H1 (cell line): Measurements from ENCODE around the gene NR2F1-AS1. TPM values are rescaled to one million over a fixed set of nuclear protein-coding genes. Genes with fewer than 3 reads are reported as not detected.

Source experiments
- CTCF ChIA-PET: fragments of 300-600 bp; sonication (Branson Sonifier 250); formaldehyde crosslinking; loops from one replicate; lab custom pipeline; 2021; ENCODE audit not compliant: partially characterized antibody; lab: Charles Lee
- POLR2A ChIA-PET: fragments of 300-600 bp; sonication (Branson Sonifier 250); formaldehyde crosslinking; loops from one replicate; lab custom pipeline; 2021; ENCODE audit warnings: inconsistent platforms; ENCODE audit not compliant: partially characterized antibody; lab: Charles Lee
- DNase-seq, 2 experiments: peaks; one replicate each; pipeline versions ENCODE4 v3.0.0 to v3.0.0-alpha.2; 2010 to 2022; ENCODE audit warnings: low spot score in 2 of 2, low read depth in 1 of 2, mixed read lengths in 1 of 2
- FAIRE-seq: peaks from 2 replicates; lab custom pipeline; 2011; peaks lifted over from hg19 to GRCh38; lab: Jason Lieb, UNC
- H2AFZ ChIP-seq: 2 replicates; pipeline ENCODE4 v1.8.1; 2012; ENCODE audit warnings: low read length, inconsistent platforms
- H2AK5ac ChIP-seq: 2 replicates; pipeline ENCODE4 v1.6.1; 2013; ENCODE audit warnings: low read depth, low read length
- H2BK120ac ChIP-seq: replicated peaks from 2 replicates; pipeline ENCODE3; 2013; ENCODE audit warnings: low read depth, low read length, inconsistent platforms
- H2BK12ac ChIP-seq: 2 replicates; pipeline ENCODE4 v1.6.1; 2013; ENCODE audit warnings: low read depth, low read length
- H2BK15ac ChIP-seq: 2 replicates; pipeline ENCODE4 v1.6.1; 2013; ENCODE audit warnings: low read length
- H2BK20ac ChIP-seq: 2 replicates; pipeline ENCODE4 v1.6.1; 2013; ENCODE audit warnings: low read length
- H2BK5ac ChIP-seq: 2 replicates; pipeline ENCODE4 v1.6.1; 2013; ENCODE audit warnings: low read depth, low read length
- H3K14ac ChIP-seq: 2 replicates; pipeline ENCODE4 v1.6.1; 2013; ENCODE audit warnings: inconsistent platforms; ENCODE audit not compliant: insufficient read length
- H3K18ac ChIP-seq: 2 replicates; pipeline ENCODE4 v1.6.1; 2013; ENCODE audit warnings: low read length; ENCODE audit errors: extremely low read depth
- H3K23ac ChIP-seq: 2 replicates; pipeline ENCODE4 v1.6.1; 2013; ENCODE audit warnings: inconsistent platforms; ENCODE audit not compliant: insufficient read length
- H3K23me2 ChIP-seq: 2 replicates; pipeline ENCODE4 v1.6.1; 2013; ENCODE audit warnings: low read depth, low read length
- H3K27ac ChIP-seq: 2 replicates; pipeline ENCODE4 v1.6.1; 2011; ENCODE audit warnings: low read depth, low read length, inconsistent platforms
- H3K27me3 ChIP-seq, 4 experiments: replicated peaks in 1 of 4; 1 replicate in 1 of 4; 2 replicates in 3 of 4; pipeline versions ENCODE4 v1.6.1 to v1.8.1; 2011 to 2013; ENCODE audit warnings: low read length in 3 of 4, mild to moderate bottlenecking in 3 of 4, inconsistent platforms in 2 of 4, mixed read lengths in 2 of 4, moderate library complexity in 1 of 4; ENCODE audit not compliant: control insufficient read depth in 3 of 4, insufficient read depth in 3 of 4; ENCODE audit errors: extremely low read depth in 1 of 4
- H3K36me3 ChIP-seq, 4 experiments: 2 replicates each; pipeline versions ENCODE4 v1.6.1 to v1.8.1; 2011 to 2013; ENCODE audit warnings: mild to moderate bottlenecking in 4 of 4, low read length in 3 of 4, moderate library complexity in 2 of 4, control low read depth in 1 of 4, inconsistent platforms in 1 of 4; ENCODE audit not compliant: insufficient read depth in 4 of 4, control insufficient read depth in 2 of 4
- H3K4ac ChIP-seq: replicated peaks from 2 replicates; pipeline ENCODE3; 2013; ENCODE audit warnings: low read length, low read depth, mixed read lengths, inconsistent platforms; ENCODE audit not compliant: insufficient read length
- H3K4me1 ChIP-seq, 4 experiments: replicated peaks in 1 of 4; 1 replicate in 1 of 4; 2 replicates in 3 of 4; pipeline versions ENCODE4 v1.6.1 to v1.8.1; 2011 to 2013; ENCODE audit warnings: low read length in 3 of 4, inconsistent platforms in 2 of 4, mixed read lengths in 1 of 4; ENCODE audit not compliant: insufficient read depth in 4 of 4, control insufficient read depth in 3 of 4
- H3K4me2 ChIP-seq, 2 experiments: 2 replicates each; pipeline versions ENCODE4 v1.6.1 to v1.8.1; 2011 to 2013; ENCODE audit warnings: low read depth in 2 of 2, low read length in 2 of 2, control low read depth in 1 of 2, inconsistent platforms in 1 of 2, mild to moderate bottlenecking in 1 of 2; ENCODE audit not compliant: insufficient read depth in 1 of 2
- H3K4me3 ChIP-seq, 4 experiments: fragments of 200-600, 300-600 bp in 1 of 4; sonication (generic), shearing (Covaris generic), sonication (Bioruptor Twin) in 1 of 4; 2 replicates each; pipeline versions ENCODE4 v1.5.1 to v1.8.1; 2011 to 2016; ENCODE audit warnings: low read length in 4 of 4, low read depth in 3 of 4, control low read depth in 2 of 4, inconsistent platforms in 2 of 4, mild to moderate bottlenecking in 2 of 4, mixed read lengths in 1 of 4, moderate library complexity in 1 of 4; ENCODE audit not compliant: insufficient read depth in 2 of 4; ENCODE audit errors: extremely low read depth in 1 of 4
- H3K56ac ChIP-seq: replicated peaks from 2 replicates; pipeline ENCODE3; 2013; ENCODE audit warnings: low read depth, mild to moderate bottlenecking, mixed read lengths, low read length, inconsistent platforms; ENCODE audit not compliant: insufficient read length
- H3K79me1 ChIP-seq: 2 replicates; pipeline ENCODE4 v1.6.1; 2013; ENCODE audit warnings: low read depth, low read length, control low read depth
- H3K79me2 ChIP-seq, 2 experiments: 2 replicates each; pipeline versions ENCODE4 v1.6.1 to v1.8.1; 2012 to 2013; ENCODE audit warnings: low read length in 2 of 2, mild to moderate bottlenecking in 2 of 2, inconsistent platforms in 1 of 2; ENCODE audit not compliant: insufficient read depth in 2 of 2, control insufficient read depth in 1 of 2
- H3K9ac ChIP-seq, 4 experiments: replicated peaks in 1 of 4; 1 replicate in 1 of 4; 2 replicates in 3 of 4; pipeline versions ENCODE4 v1.6.1 to v1.8.1; 2011 to 2013; ENCODE audit warnings: low read depth in 3 of 4, low read length in 3 of 4, control low read depth in 2 of 4, mild to moderate bottlenecking in 2 of 4, moderate library complexity in 2 of 4, inconsistent platforms in 1 of 4; ENCODE audit errors: extremely low read depth in 1 of 4
- H3K9me3 ChIP-seq, 2 experiments: 2 replicates each; pipeline versions ENCODE4 v1.6.1 to v1.8.1; 2012 to 2013; ENCODE audit warnings: mild to moderate bottlenecking in 2 of 2, moderate library complexity in 2 of 2, control low read depth in 1 of 2, inconsistent platforms in 1 of 2, low read depth in 1 of 2, low read length in 1 of 2, mixed read lengths in 1 of 2; ENCODE audit not compliant: insufficient read depth in 2 of 2
- H4K20me1 ChIP-seq, 2 experiments: replicated peaks in 1 of 2; 2 replicates each; pipeline versions ENCODE3 to v1.8.1; 2011 to 2013; ENCODE audit warnings: inconsistent platforms in 2 of 2, low read length in 2 of 2, mild to moderate bottlenecking in 1 of 2; ENCODE audit not compliant: insufficient read depth in 2 of 2, control insufficient read depth in 1 of 2
- H4K5ac ChIP-seq: 2 replicates; pipeline ENCODE4 v1.6.1; 2013; ENCODE audit warnings: low read length, low read depth, mixed read lengths, inconsistent platforms; ENCODE audit not compliant: insufficient read length
- H4K8ac ChIP-seq: 2 replicates; pipeline ENCODE4 v1.8.0; 2013; ENCODE audit warnings: mild to moderate bottlenecking, moderate library complexity, low read length, inconsistent platforms; ENCODE audit not compliant: insufficient read depth; ENCODE audit errors: extremely low read depth
- H4K91ac ChIP-seq: replicated peaks from 2 replicates; pipeline ENCODE3; 2013; ENCODE audit warnings: low read length, mixed read lengths, inconsistent platforms; ENCODE audit not compliant: insufficient read length
- BACH1 ChIP-seq: IDR thresholded peaks from 2 replicates; pipeline ENCODE4 v1.6.1; 2012; ENCODE audit warnings: low read length, improper control_type of control experiment
- EZH2 ChIP-seq: fragments of 200-600 bp; sonication (generic); IDR thresholded peaks from 2 replicates; pipeline ENCODE4 v1.7.1; 2012; ENCODE audit warnings: low read depth, mild to moderate bottlenecking, moderate library complexity, low read length, inconsistent platforms; ENCODE audit not compliant: severe bottlenecking
- HDAC2 ChIP-seq, 2 experiments: fragments of 300-600 bp in 1 of 2; sonication (generic) in 1 of 2; IDR thresholded peaks; 2 replicates each; pipeline ENCODE4 v1.6.1; 2011 to 2012; ENCODE audit warnings: low read depth in 2 of 2, low read length in 2 of 2, mild to moderate bottlenecking in 2 of 2, moderate library complexity in 2 of 2, borderline replicate concordance in 1 of 2, inconsistent platforms in 1 of 2
- KDM4A ChIP-seq: IDR thresholded peaks from one replicate; pipeline ENCODE4 v1.7.1; 2012; ENCODE audit warnings: low read depth, mild to moderate bottlenecking, moderate library complexity, low read length, inconsistent platforms; ENCODE audit not compliant: severe bottlenecking
- KDM5A ChIP-seq: fragments of 200-600 bp; IDR thresholded peaks from 2 replicates; pipeline ENCODE4 v1.7.1; 2012; ENCODE audit warnings: mild to moderate bottlenecking, low read length, inconsistent platforms, mixed read lengths
- NRF1 ChIP-seq: IDR thresholded peaks from 2 replicates; pipeline ENCODE4 v1.6.1; 2011; ENCODE audit warnings: mild to moderate bottlenecking, low read depth, low read length, improper control_type of control experiment
- RNF2 ChIP-seq: fragments of 200-900, 300-1000 bp; sonication (generic); IDR thresholded peaks from 2 replicates; pipeline ENCODE4 v1.7.1; 2016; ENCODE audit warnings: borderline replicate concordance, low read depth, mild to moderate bottlenecking, antibody characterized with exemption, low read length; ENCODE audit not compliant: poor library complexity, severe bottlenecking; ENCODE audit errors: missing control alignments
- TAF1 ChIP-seq: IDR thresholded peaks from 2 replicates; pipeline ENCODE4 v1.6.1; 2011; ENCODE audit warnings: mild to moderate bottlenecking, low read depth, low read length
- WGBS, 2 experiments: shearing (Covaris generic) in 1 of 2; methylation state at CpG; one replicate each; pipeline versions ENCODE4 v1.1.6 to v1.1.7; 2013 to 2015; ENCODE audit warnings: low lambda C conversion rate in 2 of 2, mixed read lengths in 2 of 2, inconsistent platforms in 1 of 2, low coverage in 1 of 2, missing lambda C conversion rate in 1 of 2; ENCODE audit not compliant: insufficient replicate concordance in 2 of 2, insufficient coverage in 1 of 2, insufficient read length in 1 of 2; ENCODE audit errors: extremely low coverage in 1 of 2, missing lambda C conversion rate in 1 of 2; 5-methylcytosine and 5-hydroxymethylcytosine counted together
- polyA plus RNA-seq, 7 experiments: library from polyadenylated mRNA; depleted of rRNA in 3 of 7; stranded (reverse) in 5 of 7; unstranded in 2 of 7; fragments of >200 nt in 5 of 7; fragments of 200-250 nt in 2 of 7; gene quantifications; 1 replicate in 5 of 7; 2 replicates in 1 of 7; 4 replicates in 1 of 7; pipeline versions ENCODE4 v1.2.1 to v1.2.3, GENCODE V29; 2011 to 2013; ENCODE audit warnings: missing spikeins in 2 of 7, mixed read lengths in 2 of 7
- total RNA-seq: library from RNA; stranded (reverse); fragmentation: NEBNext Ultra II Directional; extraction: Animal tissue kit (Norgen Biotek cat#: 25700); gene quantifications from 2 replicates; pipeline ENCODE4 v1.2.1, GENCODE V29; 2021

NR2F1-AS1 gene
- total and polyA plus RNA-seq, 2 of the 8 experiments (the other 6 are each of a cell fraction or from before 2014, with no cell fraction given): 1.6 to 5.6 TPM

DNA sequence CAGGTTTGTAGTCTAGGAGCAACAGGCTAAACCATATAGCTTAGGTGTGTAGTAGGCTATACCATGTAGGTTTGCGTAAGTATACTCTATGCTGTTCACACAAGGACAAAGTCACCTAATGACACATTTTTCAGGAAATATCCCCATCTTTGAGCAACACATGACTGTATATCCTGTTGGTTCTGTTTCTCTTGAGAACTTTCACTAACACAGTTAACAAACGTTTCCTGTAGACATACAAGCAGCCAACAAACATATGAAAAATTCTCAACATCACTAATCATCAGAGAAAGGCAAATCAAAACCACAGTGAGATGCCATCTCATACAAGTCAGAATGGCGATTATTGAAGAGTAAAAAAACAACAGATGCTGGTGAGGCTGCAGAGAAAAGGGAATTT is 68.2 kb downstream of the NR2F1-AS1 start:
- Histone ChIP-seq H3K4ac (no peak overlapping the region), H2AK5ac (no peak overlapping the region), H2BK120ac (no peak overlapping the region), H3K56ac (no peak overlapping the region), H3K4me1 (no peaks in the 10 kb centered on the region), H3K27ac (no peak overlapping the region), H3K23me2 (no peaks in the 10 kb centered on the region), H2BK5ac (no peak overlapping the region), H4K5ac (no peak overlapping the region), H3K23ac (no peak overlapping the region), H3K18ac (no peak overlapping the region), H3K9me3 (no peaks in the 10 kb centered on the region), H3K27me3 (no peaks in the 10 kb centered on the region), H2AFZ (no peak overlapping the region), H3K14ac (no peak overlapping the region), H3K36me3 (no peaks in the 10 kb centered on the region), H3K4me3 (no peak overlapping the region), H3K9ac (no peak overlapping the region), H4K20me1 (no peaks in the 10 kb centered on the region), H3K79me2 (no peaks in the 10 kb centered on the region), H4K8ac (no peak overlapping the region), H2BK15ac (no peak overlapping the region), H3K4me2 (no peak overlapping the region), H4K91ac (no peak overlapping the region), H2BK20ac (no peak overlapping the region), H2BK12ac (no peak overlapping the region), H3K79me1 (no peaks in the 10 kb centered on the region)
- POLR2A ChIA-PET: no interaction called here
- DNase-seq: no peak
- FAIRE-seq: no peak
- CTCF ChIA-PET: interaction anchor here (0.7 kb wide), 1 partner anchor 288 kb away, joined by 3 read pairs; no protein-coding TSS in a partner anchor
- WGBS, 2 experiments: 80% methylated on average over 3 of the region's 3 CpGs; no CpG with 5 or more reads in 1 of the 2 experiments
- TF ChIP-seq HDAC2 (IDR thresholded peaks at IDR 0.05; ENCODE audit: borderline replicate concordance in 1 of 2, low read depth in 2 of 2, low read length in 2 of 2) (no peak), TAF1 (no peak), RNF2 (no peak), KDM5A (no peak), NRF1 (no peak), BACH1 (no peak), EZH2 (no peak), KDM4A (no peak)
